GM12872 (cell line): ENCODE results near the gene PUS10.

Experiments
- CTCF ChIP-seq: IDR thresholded peaks from 3 replicates; pipeline ENCODE4 v1.5.1; 2011; ENCODE audit warnings: low read depth, mild to moderate bottlenecking, low read length, moderate library complexity; ENCODE audit not compliant: insufficient read depth

Gene PUS10

DNA sequence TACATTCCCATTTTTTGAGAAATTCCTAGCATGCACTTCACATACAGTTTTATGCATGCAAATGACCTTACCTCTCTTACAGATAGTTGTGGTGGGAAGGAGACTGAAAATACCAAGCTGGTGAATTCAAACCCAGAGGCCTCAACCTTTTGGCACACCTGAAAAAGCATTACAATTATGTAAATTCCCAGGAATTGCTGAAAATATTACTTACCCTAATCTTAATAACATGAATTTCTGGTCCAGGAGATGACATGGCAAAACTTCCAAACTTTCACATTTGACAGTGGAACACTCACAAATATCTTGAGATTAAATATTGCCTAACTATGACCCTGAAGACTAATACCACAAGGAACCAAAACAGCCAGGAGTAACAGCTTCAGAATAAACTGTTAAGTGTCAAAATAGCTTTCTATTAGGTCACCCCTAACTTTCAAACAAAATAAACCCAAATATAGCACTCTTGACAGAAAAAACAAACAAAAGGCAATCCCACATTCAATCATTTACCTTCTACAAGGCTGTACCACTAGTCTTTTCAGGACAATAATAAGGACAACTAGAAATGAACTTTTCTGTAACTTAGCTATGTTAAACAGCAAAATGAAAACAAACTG, 11.5 kb downstream of the PUS10 start:
- TF ChIP-seq CTCF = no peak

DNA sequence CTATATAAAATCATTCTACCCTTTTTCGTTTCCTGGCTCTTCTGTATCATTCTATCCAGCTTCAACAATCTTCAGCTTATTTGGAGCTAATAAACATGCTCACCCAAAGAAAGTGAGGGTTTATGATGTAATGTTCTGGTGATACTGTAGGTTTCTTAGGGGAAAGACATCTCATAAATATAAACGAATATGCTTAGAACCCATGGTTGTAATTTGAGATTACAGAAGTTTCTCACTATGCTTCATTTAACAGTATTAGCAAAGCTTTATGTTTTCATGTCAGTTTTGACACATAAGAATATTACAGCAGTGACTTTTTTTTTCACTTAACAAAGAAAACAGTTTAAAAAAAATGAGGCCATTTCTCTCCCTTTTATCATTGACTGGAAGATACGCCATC, 12.3 kb downstream of the PUS10 start:
- no peak for TF ChIP-seq CTCF

DNA sequence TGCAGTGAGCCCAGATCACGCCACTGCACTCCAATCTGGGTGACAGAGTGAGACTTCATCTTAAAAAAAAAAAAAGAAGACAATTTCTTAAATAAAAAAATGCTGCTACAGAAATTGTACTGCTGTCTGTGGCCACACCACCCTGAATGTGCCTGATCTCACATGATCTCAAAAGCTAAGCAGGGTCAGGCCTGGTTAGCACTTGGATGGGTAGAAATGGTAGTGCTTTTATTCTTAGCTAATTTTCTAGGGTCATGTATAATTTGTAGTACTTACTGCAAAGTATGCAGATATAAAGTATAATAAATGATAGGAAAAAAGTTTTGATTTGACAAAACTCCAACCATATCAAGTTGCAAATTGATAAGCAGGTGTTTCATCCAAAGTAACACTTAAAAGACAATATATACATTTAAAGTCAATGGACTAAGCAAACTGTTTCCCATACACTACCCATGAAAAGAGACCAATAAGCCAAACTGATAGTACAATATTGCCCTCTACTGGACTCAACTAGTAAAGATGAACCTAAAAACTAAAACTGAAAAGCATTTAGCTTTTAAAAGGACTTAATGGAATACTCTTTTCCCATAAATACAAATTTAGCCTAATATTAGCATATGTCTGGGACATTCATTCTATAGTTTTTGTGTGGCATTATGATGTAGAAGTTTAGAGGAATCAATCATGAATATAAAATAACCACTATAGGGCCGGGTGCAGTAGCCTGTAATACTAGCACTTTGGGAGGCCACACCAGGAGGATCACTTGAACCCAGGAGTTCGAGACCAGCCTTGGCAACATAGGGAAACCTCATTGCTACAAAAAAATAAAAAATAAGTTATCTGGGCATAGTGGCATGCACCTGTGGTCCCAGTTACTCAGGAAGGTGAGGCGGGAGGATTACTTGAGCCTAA, 19.2 kb downstream of the PUS10 start:
- peak; percentile 47; the same call in 2 of the 3 replicates for TF ChIP-seq CTCF

GRCh38 chr2:60994131-60994530, 23.9 kb downstream of the PUS10 start:
- no peak for TF ChIP-seq CTCF

DNA sequence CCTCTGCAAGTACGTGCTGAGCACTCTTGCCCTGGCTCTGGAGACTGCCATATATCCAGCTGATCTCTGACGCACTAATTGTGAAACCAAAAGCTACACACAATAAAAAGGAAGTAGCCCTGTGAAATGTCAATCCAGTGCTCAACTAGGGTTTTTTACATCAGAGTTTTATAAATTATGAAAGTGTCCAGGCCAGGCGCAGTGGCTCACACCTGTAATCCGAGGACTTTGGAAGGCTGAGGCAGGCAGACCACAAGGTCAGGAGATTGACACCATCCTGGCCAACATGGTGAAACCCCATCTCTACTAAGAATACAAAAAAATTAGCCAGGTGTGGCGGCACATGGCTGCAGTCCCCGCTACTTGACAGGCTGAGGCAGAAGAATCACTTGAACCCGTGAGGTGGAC, 25.1 kb downstream of the PUS10 start:
- no peak for TF ChIP-seq CTCF

DNA sequence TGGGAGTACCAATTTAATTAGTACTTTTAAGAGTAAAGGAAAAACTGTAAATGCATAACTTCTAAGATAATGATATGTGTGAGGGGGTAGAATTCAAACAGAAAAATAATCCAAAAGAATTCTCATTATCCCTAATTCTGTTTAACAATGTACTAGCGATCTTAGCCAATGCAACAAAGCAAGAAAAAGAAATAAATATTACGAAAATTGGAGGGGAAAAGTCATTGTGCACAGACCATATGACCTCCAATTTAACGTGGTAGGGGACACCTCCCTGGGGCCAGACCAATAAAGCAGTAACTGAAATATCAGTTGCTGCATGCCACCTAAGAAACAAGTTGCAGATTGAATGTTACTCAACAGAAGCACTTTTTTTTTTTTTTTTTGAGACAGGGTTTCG, 26.4 kb downstream of the PUS10 start:
- no peak for TF ChIP-seq CTCF

DNA sequence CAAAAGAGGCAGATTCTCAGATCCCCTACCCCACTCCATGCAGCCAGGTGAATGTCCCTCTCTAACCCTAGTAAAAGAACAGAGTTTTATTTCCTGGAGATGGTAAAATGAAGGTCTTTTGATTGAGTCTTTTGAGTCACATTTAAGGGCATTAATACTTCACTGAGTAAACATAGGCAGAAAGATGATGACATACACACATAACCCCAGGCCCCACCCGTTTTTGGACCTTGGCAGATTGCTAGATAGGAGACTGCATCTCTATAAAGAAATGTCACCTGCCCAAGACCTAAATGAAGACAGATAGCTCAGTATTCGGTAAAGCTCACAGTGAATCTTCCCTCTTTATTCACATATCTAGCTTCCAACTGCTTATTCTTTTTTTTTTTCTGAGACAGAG, 28.8 kb downstream of the PUS10 start:
- no peak for TF ChIP-seq CTCF
